AG09309 (cell line): ENCODE results near the gene SLC35A4.

ENCODE experiments used
- DNase-seq: peaks from one replicate; pipeline ENCODE4 v3.0.0-alpha.2; 2010; ENCODE audit warnings: low read depth
- H3K4me3 ChIP-seq: 2 replicates; pipeline ENCODE4 v1.5.1; 2011; ENCODE audit warnings: mild to moderate bottlenecking, low read depth, low read length, moderate library complexity; ENCODE audit not compliant: control insufficient read depth
- CTCF ChIP-seq: IDR thresholded peaks from 2 replicates; pipeline ENCODE4 v1.5.1; 2011; ENCODE audit warnings: mild to moderate bottlenecking, low read depth, low read length, inconsistent platforms; ENCODE audit not compliant: insufficient read depth, control insufficient read depth; ENCODE audit errors: missing control alignments

SLC35A4 gene

GRCh38 chr5:140603734-140604133, 39.1 kb downstream of the SLC35A4 start:
- no peak for DNase-seq
- no peak for TF ChIP-seq CTCF
- H3K4me3 ChIP-seq, result no peak overlapping the region

GRCh38 chr5:140605879-140606278, 41.3 kb downstream of the SLC35A4 start:
- no peak for TF ChIP-seq CTCF
- DNase-seq, result no peak
- H3K4me3 ChIP-seq, result no peak overlapping the region

- H3K4me3 ChIP-seq, result no peak overlapping the region
- no peak for TF ChIP-seq CTCF
- DNase-seq, result no peak
Measured at GRCh38 chr5:140607031-140607430, 42.4 kb downstream of the SLC35A4 start.

- no peak overlapping the region for H3K4me3 ChIP-seq
- TF ChIP-seq CTCF, result no peak
- DNase-seq, result no peak
Measured at GRCh38 chr5:140608722-140609121, 44.1 kb downstream of the SLC35A4 start.

- no peak for TF ChIP-seq CTCF
- DNase-seq, result no peak
- no peak overlapping the region for H3K4me3 ChIP-seq
Measured at GRCh38 chr5:140609126-140609525, 44.5 kb downstream of the SLC35A4 start.

- no peak for TF ChIP-seq CTCF
- DNase-seq, result no peak
- H3K4me3 ChIP-seq, result no peak overlapping the region
Measured at GRCh38 chr5:140611020-140611521, 46.4 kb downstream of the SLC35A4 start.
